Spinal cord (tissue), 10 donors: ENCODE results near the gene PPP2R2C. TPM values are rescaled to one million over a fixed set of nuclear protein-coding genes. Genes with fewer than 3 reads are reported as not detected.

ENCODE experiments used
- DNase-seq, 6 donors: peaks; one replicate each; pipeline versions ENCODE4 v3.0.0 to v3.0.0-alpha.2; 2013 to 2015; ENCODE audit warnings: low spot score in 6 of 6, low read depth in 4 of 6
- H3K27ac ChIP-seq: one replicate; pipeline ENCODE4 v1.5.1; 2013; ENCODE audit warnings: low read depth, low read length, control low read depth
- H3K27me3 ChIP-seq: one replicate; pipeline ENCODE4 v1.6.1; 2013; ENCODE audit warnings: low read length; ENCODE audit not compliant: control insufficient read depth, insufficient read depth
- H3K36me3 ChIP-seq: one replicate; pipeline ENCODE4 v1.6.1; 2013; ENCODE audit warnings: low read length; ENCODE audit not compliant: control insufficient read depth, insufficient read depth
- H3K4me1 ChIP-seq: one replicate; pipeline ENCODE4 v1.6.1; 2013; ENCODE audit warnings: low read length; ENCODE audit not compliant: control insufficient read depth, insufficient read depth
- H3K4me3 ChIP-seq: one replicate; pipeline ENCODE4 v1.5.1; 2013; ENCODE audit warnings: low read depth, low read length, control low read depth
- H3K9me3 ChIP-seq: one replicate; pipeline ENCODE4 v1.6.1; 2013; ENCODE audit warnings: low read length; ENCODE audit not compliant: control insufficient read depth, insufficient read depth
- WGBS: methylation state at CpG from one replicate; pipeline ENCODE4 v1.1.5; 2013; ENCODE audit warnings: missing lambda C conversion rate; ENCODE audit not compliant: insufficient coverage; 5-methylcytosine and 5-hydroxymethylcytosine counted together
- long read RNA-seq, 4 donors: transcript quantifications; one replicate each; lab custom pipeline, GENCODE V29; 2026
- polyA plus RNA-seq, 2 donors: library from polyadenylated mRNA; unstranded; fragments of 120-200 nt; gene quantifications; one replicate each; pipeline ENCODE4 v1.2.1, GENCODE V29; 2013; ENCODE audit not compliant: insufficient read length in 2 of 2
- total RNA-seq, 2 donors: library from RNA; depleted of rRNA in 1 of 2; stranded (reverse); fragments of 120-200 nt in 1 of 2; fragments of >200 nt in 1 of 2; gene quantifications; one replicate each; pipeline versions ENCODE4 v1.2.3 to v1.2.4, GENCODE V29; 2013 to 2014
- donor health status: healthy.

Gene PPP2R2C
- total RNA-seq (10 to 100 TPM; 17.2 to 70.7 TPM), polyA plus RNA-seq (100 to 1,000 TPM in 1 of 2 donors, 10 to 100 TPM in 1; 79.6 to 114 TPM)
- long read RNA-seq, donor 1, transcript PPP2R2C-203 (9 exons, 1,807 nt), result major isoform, 19 of 19 reads
- long read RNA-seq, donor 1, partial matches to known transcripts, result 0 of 19 reads
- long read RNA-seq, donor 1, other reads (novel, unspliced or antisense), result 0 of 19 reads
- long read RNA-seq, donor 2, partial matches to known transcripts, result 0 of 3 reads
- long read RNA-seq, donor 2, other reads (novel, unspliced or antisense), result 0 of 3 reads
- long read RNA-seq, donor 3, transcript PPP2R2C-203 (9 exons, 1,807 nt), result major isoform, 12 of 12 reads
- long read RNA-seq, donor 3, partial matches to known transcripts, result 0 of 12 reads
- long read RNA-seq, donor 3, other reads (novel, unspliced or antisense), result 0 of 12 reads
- long read RNA-seq, donor 4, partial matches to known transcripts, result 131 of 131 reads
- long read RNA-seq, donor 4, other reads (novel, unspliced or antisense), result 0 of 131 reads

DNA sequence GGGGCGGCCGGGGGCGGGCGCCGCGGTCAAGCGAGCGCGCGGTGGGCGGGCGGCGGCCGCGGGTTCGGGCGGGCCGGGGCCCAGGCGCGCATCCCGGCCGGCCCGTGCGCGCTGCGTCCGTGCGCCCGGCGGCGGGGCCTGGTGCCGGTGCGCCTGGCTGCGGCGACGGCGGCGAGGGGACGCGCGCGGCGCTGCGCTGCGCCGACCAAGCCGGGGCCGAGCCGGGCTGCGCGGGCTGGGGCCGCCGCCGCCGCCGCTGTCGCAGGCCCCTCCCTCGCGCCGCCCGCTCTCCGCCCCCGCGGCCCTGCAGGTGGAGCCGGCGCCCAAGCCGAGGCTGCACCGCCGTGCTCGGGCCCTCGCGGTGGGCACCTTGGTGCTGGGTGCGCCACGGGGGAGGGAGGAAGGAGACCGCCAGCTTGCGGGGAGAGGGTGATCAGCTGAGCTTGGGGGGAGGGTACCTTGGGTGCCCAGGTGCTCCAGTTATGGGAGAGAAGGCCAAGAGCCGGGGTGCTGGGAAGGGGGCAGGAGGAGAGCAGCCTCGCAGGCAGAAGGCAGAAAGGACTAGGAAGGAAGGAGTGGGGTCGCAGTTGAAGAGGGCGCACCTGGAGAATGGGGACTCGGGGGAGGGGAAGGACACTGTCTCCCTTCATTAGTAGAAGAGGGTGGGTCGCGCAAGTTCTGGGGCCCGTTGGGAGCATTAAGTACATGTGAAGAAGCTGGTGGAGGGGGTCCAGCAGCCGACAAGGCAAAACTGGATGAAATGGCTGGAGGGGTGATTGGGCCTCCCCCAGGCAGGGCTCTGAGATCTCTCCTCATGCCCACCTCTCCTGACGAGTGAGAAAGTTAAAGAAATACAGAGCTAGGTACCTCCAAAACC is at the start of gene PPP2R2C:
TSS of gene PPP2R2C (minus strand) at position 228 of the 877 bp plus-strand sequence. CDS start 385 bp downstream, outside the sequence.
- Histone ChIP-seq H3K9me3 (no peaks in the 10 kb centered on the region), H3K27me3 (peaks cover 14% of the 10 kb centered on the region), H3K36me3 (no peaks in the 10 kb centered on the region), H3K27ac (no peak within 1 kb of the TSS), H3K4me1 (peaks cover 30% of the 10 kb centered on the region), H3K4me3 (peak within 1 kb of the TSS; percentile 24)
- 2% methylated on average over 84 of the region's 86 CpGs for WGBS
- DNase-seq, result peak in 2 of 6 donors; percentile 45 to 81

DNA sequence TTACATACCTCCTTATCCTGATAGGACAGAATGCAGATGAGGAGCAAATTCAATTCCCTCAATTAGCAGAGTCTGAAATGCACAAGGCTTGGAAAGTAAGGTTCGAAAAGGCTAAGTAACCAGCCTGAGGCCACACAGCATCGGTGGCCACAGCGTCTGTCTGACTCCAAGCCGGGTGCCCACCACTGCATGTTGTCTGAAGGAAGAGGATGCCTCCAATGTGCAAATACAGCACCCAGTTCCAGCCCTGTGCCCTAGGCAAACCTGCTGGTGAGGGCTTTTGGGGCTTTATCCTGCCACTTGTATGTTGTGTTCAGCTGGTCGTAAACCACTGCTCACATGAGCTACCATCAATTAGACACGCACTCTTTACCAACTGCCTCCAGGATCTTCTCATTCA is 48.6 kb upstream of the PPP2R2C start:
- 73% methylated on average over 6 of the region's 6 CpGs for WGBS
- H3K9me3 ChIP-seq, result peaks cover 4% of the 10 kb centered on the region
- H3K36me3 ChIP-seq, result no peaks in the 10 kb centered on the region
- no peaks in the 10 kb centered on the region for H3K27me3 ChIP-seq
- DNase-seq, result no peak
- no peak overlapping the region for H3K4me3 ChIP-seq
- H3K4me1 ChIP-seq, result peaks cover 4% of the 10 kb centered on the region
- H3K27ac ChIP-seq, result no peak overlapping the region

- no peak for DNase-seq
- H3K36me3 ChIP-seq, result no peaks in the 10 kb centered on the region
- H3K4me3 ChIP-seq, result no peak overlapping the region
- no peak overlapping the region for H3K27ac ChIP-seq
- 68% methylated on average over 11 of the region's 11 CpGs for WGBS
- peaks cover 4% of the 10 kb centered on the region for H3K4me1 ChIP-seq
- H3K9me3 ChIP-seq, result peaks cover 4% of the 10 kb centered on the region
- no peaks in the 10 kb centered on the region for H3K27me3 ChIP-seq
These were observed 47.7 kb upstream of the PPP2R2C start for GRCh38 chr4:6520051-6520636.

- WGBS, result 86% methylated on average over 1 of the region's 2 CpGs
- peaks cover 4% of the 10 kb centered on the region for H3K4me1 ChIP-seq
- no peaks in the 10 kb centered on the region for H3K36me3 ChIP-seq
- peaks cover 4% of the 10 kb centered on the region for H3K9me3 ChIP-seq
- H3K27ac ChIP-seq, result no peak overlapping the region
- no peak for DNase-seq
- no peak overlapping the region for H3K4me3 ChIP-seq
- H3K27me3 ChIP-seq, result no peaks in the 10 kb centered on the region
These were observed 44.8 kb upstream of the PPP2R2C start for GRCh38 chr4:6517171-6517570.

DNA sequence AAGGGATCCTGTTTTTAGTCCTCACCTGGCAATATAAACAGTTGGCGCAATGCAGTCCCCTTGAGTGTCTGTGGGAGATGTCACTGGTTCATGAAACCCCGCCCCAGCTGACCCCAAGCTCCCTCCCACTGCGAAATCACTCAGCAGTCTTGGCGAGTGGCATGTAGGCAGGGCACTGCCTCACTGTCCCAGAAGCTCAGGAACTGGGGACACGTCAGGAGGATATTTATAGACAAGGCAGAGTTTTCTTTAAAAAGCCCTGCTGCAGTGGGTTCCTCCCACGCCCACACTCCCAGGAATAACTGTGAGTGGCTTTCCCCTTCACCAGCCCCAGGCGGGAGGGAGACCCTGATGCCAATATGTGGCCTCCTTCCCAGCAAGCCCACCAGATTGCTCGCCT is 44.3 kb upstream of the PPP2R2C start:
- no peak overlapping the region for H3K27ac ChIP-seq
- no peak for DNase-seq

DNA sequence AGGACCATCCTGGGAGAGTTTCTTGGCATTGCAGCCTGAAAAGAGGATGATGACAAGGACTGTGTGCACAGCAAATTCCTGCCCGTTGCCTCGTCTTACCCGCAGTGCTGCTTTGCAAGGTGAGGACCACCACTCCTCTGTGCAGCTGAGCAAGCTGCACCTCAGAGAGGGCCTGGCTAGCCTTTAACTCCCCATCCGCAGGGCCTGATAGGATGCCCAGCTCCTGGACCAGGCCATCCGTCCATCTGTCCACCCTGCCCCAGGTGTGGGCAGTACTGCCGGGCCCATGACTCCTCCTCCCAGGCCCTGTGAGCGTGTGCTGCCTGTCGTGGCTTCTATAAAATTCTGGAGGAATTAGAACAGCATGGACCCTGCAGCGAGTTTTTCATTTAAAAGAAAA is 43.9 kb upstream of the PPP2R2C start:
- H3K27ac ChIP-seq, result no peak overlapping the region
- WGBS, result 78% methylated on average over 9 of the region's 9 CpGs
- H3K36me3 ChIP-seq, result no peaks in the 10 kb centered on the region
- peaks cover 4% of the 10 kb centered on the region for H3K4me1 ChIP-seq
- H3K4me3 ChIP-seq, result no peak overlapping the region
- peaks cover 4% of the 10 kb centered on the region for H3K9me3 ChIP-seq
- H3K27me3 ChIP-seq, result no peaks in the 10 kb centered on the region
- DNase-seq, result no peak

More for the DNA sequence above, 44.3 kb upstream of the PPP2R2C start:
- Histone ChIP-seq H3K9me3 (peaks cover 4% of the 10 kb centered on the region), H3K27me3 (no peaks in the 10 kb centered on the region), H3K4me3 (no peak overlapping the region), H3K36me3 (no peaks in the 10 kb centered on the region), H3K4me1 (peaks cover 4% of the 10 kb centered on the region)
- WGBS, result 83% methylated on average over 2 of the region's 8 CpGs

DNA sequence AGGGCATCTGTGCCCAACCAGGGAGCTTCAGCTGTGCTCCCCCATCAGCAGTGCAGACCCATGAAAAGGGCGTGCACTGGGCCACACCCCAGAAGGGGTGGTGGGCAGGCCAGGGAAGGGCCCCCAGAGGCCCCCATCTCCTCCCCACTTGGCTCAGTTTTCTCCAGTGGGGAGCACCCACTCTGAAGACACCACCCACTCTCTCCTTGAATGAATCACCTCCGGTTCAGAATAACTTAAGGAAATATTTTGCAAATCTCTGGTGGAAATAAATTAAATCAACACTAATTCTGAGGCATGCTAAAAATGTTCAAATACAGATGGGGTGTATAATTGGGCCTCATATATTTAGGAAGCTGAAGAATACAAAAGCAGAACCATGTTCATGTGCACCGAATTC is 41.3 kb upstream of the PPP2R2C start:
- WGBS, result 100% methylated on average over 1 of the region's 3 CpGs
- Histone ChIP-seq H3K4me1 (peaks cover under 1% of the 10 kb centered on the region), H3K9me3 (peaks cover 2% of the 10 kb centered on the region), H3K36me3 (no peaks in the 10 kb centered on the region), H3K27me3 (no peaks in the 10 kb centered on the region), H3K4me3 (no peak overlapping the region), H3K27ac (no peak overlapping the region)
- DNase-seq, result no peak

GRCh38 chr4:6509587-6509986 is 37.2 kb upstream of the PPP2R2C start:
- H3K27ac ChIP-seq, result no peak overlapping the region
- no peak overlapping the region for H3K4me3 ChIP-seq
- H3K9me3 ChIP-seq, result peaks cover 4% of the 10 kb centered on the region
- 51% methylated on average over 7 of the region's 7 CpGs for WGBS
- H3K27me3 ChIP-seq, result no peaks in the 10 kb centered on the region
- H3K4me1 ChIP-seq, result peaks cover 3% of the 10 kb centered on the region
- no peaks in the 10 kb centered on the region for H3K36me3 ChIP-seq
- no peak for DNase-seq

GRCh38 chr4:6507345-6507744 is 34.9 kb upstream of the PPP2R2C start:
- DNase-seq, result no peak
- no peak overlapping the region for H3K27ac ChIP-seq
- H3K9me3 ChIP-seq, result peaks cover 4% of the 10 kb centered on the region
- H3K27me3 ChIP-seq, result no peaks in the 10 kb centered on the region
- peaks cover 3% of the 10 kb centered on the region for H3K4me1 ChIP-seq
- no peaks in the 10 kb centered on the region for H3K36me3 ChIP-seq
- no peak overlapping the region for H3K4me3 ChIP-seq
- WGBS, result 93% methylated on average over 4 of the region's 4 CpGs
